CD4-positive, alpha-beta T cell (primary cell): ENCODE measurements around the gene KANSL1. TPM values are rescaled to one million over a fixed set of nuclear protein-coding genes. Genes with fewer than 3 reads are reported as not detected.

ENCODE experiments used
- ATAC-seq: fragments of 200-7000 bp; cut with Tn5 transposase; one replicate; pipeline ENCODE4 v1.10.0; 2022; ENCODE audit warnings: mild to moderate bottlenecking; ENCODE audit not compliant: poor library complexity
- CTCF ChIA-PET: fragments of 350-600 bp; sonication (Branson Sonifier 250); formaldehyde crosslinking; loops from one replicate; lab custom pipeline; 2021; ENCODE audit warnings: antibody characterized with exemption, inconsistent platforms; lab: Charles Lee
- POLR2A ChIA-PET: fragments of 350-600 bp; sonication (Branson Sonifier 250); formaldehyde crosslinking; loops from one replicate; lab custom pipeline; 2021; ENCODE audit warnings: antibody characterized with exemption, inconsistent platforms; lab: Charles Lee
- DNase-seq, 14 experiments: peaks; one replicate each; pipeline ENCODE4 v3.0.0-alpha.2; 2013 to 2020; ENCODE audit warnings: mixed read lengths in 2 of 14
- H3K27ac ChIP-seq, 2 donors: one replicate each; pipeline versions ENCODE4 v1.5.1 to v1.7.0; 2013; ENCODE audit warnings: low read length in 2 of 2, low read depth in 1 of 2, mild to moderate bottlenecking in 1 of 2
- H3K27me3 ChIP-seq, 2 experiments: 1 replicate in 1 of 2; 2 replicates in 1 of 2; pipeline versions ENCODE4 v1.6.1 to v1.7.0; 2013; ENCODE audit warnings: low read length in 2 of 2, control low read depth in 1 of 2, mild to moderate bottlenecking in 1 of 2, moderate library complexity in 1 of 2; ENCODE audit not compliant: insufficient read depth in 2 of 2, control insufficient read depth in 1 of 2
- H3K36me3 ChIP-seq: one replicate; pipeline ENCODE4 v1.6.1; 2013; ENCODE audit warnings: low read length, control low read depth; ENCODE audit not compliant: insufficient read depth
- H3K4me1 ChIP-seq: one replicate; pipeline ENCODE4 v1.6.1; 2013; ENCODE audit warnings: low read length, control low read depth; ENCODE audit not compliant: insufficient read depth
- H3K4me3 ChIP-seq: one replicate; pipeline ENCODE4 v1.5.1; 2013; ENCODE audit warnings: mild to moderate bottlenecking, low read length, moderate library complexity
- H3K9me3 ChIP-seq, 2 experiments: 1 replicate in 1 of 2; 2 replicates in 1 of 2; pipeline versions ENCODE4 v1.6.1 to v1.7.0; 2013; ENCODE audit warnings: low read length in 2 of 2, mild to moderate bottlenecking in 2 of 2, control low read depth in 1 of 2, moderate library complexity in 1 of 2; ENCODE audit not compliant: control insufficient read depth in 1 of 2, insufficient read depth in 1 of 2
- H3K27ac Mint-ChIP-seq: one replicate; pipeline ENCODE4 v1.8.0; 2020; ENCODE audit warnings: mixed read lengths
- H3K27me3 Mint-ChIP-seq: one replicate; pipeline ENCODE4 v1.8.0; 2021; ENCODE audit warnings: mixed read lengths
- H3K36me3 Mint-ChIP-seq: one replicate; pipeline ENCODE4 v1.8.0; 2021; ENCODE audit warnings: low read depth, mixed read lengths
- H3K4me1 Mint-ChIP-seq: one replicate; pipeline ENCODE4 v1.8.0; 2021; ENCODE audit warnings: low read depth, mixed read lengths
- H3K4me3 Mint-ChIP-seq: one replicate; pipeline ENCODE4 v1.8.0; 2020; ENCODE audit warnings: mild to moderate bottlenecking, mixed read lengths
- H3K9me3 Mint-ChIP-seq: one replicate; pipeline ENCODE4 v1.8.0; 2020; ENCODE audit warnings: mixed read lengths
- intact Hi-C, 2 experiments: fragments of 100-400 bp; cut with DNase I in 1 of 2; cut with micrococcal nuclease in 1 of 2; formaldehyde crosslinking; loops; one replicate each; pipeline versions ENCODE4 v1.15.1 to v1.9.0; 2023 to 2025; cut with DNase I, micrococcal nuclease
- total RNA-seq, 174 experiments: library from RNA in 2 of 174; stranded (reverse) in 2 of 174; gene quantifications; one replicate each; pipeline ENCODE4 v1.2.3 and lab custom pipeline; 2021 to 2026
- TF ChIP-seq, protein P1 (sequence below): fragments of 200-600 bp; IDR thresholded peaks from one replicate; pipeline ENCODE4 v1.8.0; 2022; ENCODE audit warnings: antibody characterized with exemption, mild to moderate bottlenecking

KANSL1 gene
- total RNA-seq, 2 experiments from 2014 or later, result 122 to 125 TPM

DNA sequence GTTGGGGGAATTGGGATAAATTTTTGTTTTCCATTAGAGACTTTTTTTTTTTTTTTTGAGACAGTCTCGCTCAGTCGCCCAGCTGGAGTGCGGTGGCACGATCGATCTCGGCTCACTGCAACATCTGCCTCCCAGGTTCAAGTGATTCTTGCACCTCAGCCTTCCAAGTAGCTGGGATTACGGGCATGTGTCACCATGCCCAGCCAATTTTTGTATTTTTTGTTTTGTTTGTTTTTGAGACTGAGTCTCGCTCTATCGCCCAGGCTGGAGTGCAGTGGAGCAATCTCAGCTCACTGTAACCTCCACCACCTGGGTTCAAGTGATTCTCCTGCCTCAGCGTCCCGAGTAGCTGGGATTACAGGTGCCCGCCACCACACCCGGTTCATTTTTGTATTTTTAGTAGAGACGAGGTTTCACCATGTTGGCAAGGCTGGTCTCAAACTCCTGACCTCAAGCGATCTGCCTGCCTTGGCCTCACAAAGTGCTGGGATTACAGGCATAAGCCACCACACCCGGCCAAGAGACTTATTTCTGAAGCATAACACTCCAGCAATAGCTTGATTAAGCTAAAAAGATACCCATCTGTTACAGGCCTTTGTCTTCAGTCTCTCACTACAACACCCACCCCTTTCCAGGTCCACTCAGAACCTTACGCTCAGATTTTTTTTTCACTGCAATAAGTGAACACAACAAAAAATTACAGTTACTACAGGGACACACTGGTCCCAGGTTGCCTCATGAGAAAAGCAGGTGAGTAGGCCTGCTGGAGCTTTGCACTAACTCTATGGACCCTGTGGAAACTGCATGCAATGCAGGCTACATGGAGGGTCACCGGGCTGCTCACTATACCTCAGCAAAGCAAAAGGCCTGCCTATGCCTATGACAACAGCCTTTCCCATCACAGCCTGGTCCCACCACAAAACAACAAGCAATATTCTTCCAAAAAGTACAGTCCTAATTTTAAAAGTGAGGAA lies 34.6 kb downstream of the KANSL1 start:
- Mint-ChIP-seq H3K4me3 (peak overlapping the region; percentile 64), H3K36me3 (peaks cover 15% of the 10 kb centered on the region), H3K27me3 (no peaks in the 10 kb centered on the region), H3K27ac (peak overlapping the region; percentile 50), H3K9me3 (no peaks in the 10 kb centered on the region), H3K4me1 (peaks cover 88% of the 10 kb centered on the region)
- H3K27ac ChIP-seq, result no peak overlapping the region
- no peaks in the 10 kb centered on the region for H3K9me3 ChIP-seq
- DNase-seq (no peak), ATAC-seq (no peak)
- H3K4me1 ChIP-seq, result peaks cover 61% of the 10 kb centered on the region
- TF ChIP-seq, protein P1, sequence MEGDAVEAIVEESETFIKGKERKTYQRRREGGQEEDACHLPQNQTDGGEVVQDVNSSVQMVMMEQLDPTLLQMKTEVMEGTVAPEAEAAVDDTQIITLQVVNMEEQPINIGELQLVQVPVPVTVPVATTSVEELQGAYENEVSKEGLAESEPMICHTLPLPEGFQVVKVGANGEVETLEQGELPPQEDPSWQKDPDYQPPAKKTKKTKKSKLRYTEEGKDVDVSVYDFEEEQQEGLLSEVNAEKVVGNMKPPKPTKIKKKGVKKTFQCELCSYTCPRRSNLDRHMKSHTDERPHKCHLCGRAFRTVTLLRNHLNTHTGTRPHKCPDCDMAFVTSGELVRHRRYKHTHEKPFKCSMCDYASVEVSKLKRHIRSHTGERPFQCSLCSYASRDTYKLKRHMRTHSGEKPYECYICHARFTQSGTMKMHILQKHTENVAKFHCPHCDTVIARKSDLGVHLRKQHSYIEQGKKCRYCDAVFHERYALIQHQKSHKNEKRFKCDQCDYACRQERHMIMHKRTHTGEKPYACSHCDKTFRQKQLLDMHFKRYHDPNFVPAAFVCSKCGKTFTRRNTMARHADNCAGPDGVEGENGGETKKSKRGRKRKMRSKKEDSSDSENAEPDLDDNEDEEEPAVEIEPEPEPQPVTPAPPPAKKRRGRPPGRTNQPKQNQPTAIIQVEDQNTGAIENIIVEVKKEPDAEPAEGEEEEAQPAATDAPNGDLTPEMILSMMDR, result no peak
- CTCF ChIA-PET, result interaction anchor here (1.4 to 7.6 kb wide), 2 partner anchors 22 to 35 kb away, joined by 4 to 35 read pairs; partner anchors contain the start of gene KANSL1
- intact Hi-C loops, result loop anchor here (5.0 kb wide), 2 partner anchors 34 to 36 kb away; partner anchors contain the start of gene KANSL1 (in 1 of the 2)
- no peaks in the 10 kb centered on the region for H3K27me3 ChIP-seq
- no peak overlapping the region for H3K4me3 ChIP-seq
- H3K36me3 ChIP-seq, result peaks cover 5% of the 10 kb centered on the region
- POLR2A ChIA-PET, result no interaction called here

DNA sequence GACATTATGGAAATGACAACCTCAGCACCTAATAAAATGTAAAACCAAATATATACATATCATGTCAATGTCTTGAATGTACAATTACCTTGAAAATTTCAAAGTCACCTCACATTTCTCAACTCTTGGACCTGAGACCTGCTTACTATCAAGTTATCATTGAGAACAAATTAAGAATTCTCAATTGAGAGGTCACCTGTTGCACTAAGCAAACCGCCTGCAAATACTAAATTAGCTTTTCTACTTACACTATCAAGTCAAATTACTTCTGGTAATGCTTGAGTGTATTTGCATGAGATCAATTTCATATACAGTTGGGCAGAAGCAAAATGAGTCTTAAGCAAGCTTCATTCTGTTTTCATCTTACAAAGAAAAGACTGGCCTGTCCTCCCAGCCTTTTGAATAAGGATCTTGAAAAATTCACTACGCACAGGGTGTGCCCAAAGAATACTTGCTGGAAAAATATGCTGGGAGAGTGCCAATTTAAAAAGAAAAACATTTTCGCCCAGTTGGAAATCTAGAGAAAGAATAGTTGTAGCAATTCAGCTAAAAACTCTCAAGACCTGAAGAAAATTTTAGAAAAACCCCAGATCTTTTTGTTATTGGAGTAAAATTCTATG lies 35.7 kb downstream of the KANSL1 start:
- Histone ChIP-seq H3K4me1 (peaks cover 54% of the 10 kb centered on the region), H3K9me3 (no peaks in the 10 kb centered on the region), H3K27me3 (no peaks in the 10 kb centered on the region), H3K4me3 (no peak overlapping the region), H3K36me3 (peaks cover 5% of the 10 kb centered on the region), H3K27ac (no peak overlapping the region)
- ChIA-PET POLR2A (interaction anchor here (0.5 to 0.6 kb wide), 2 partner anchors 20 to 113 kb away, joined by 3 read pairs; no protein-coding TSS in a partner anchor), CTCF (interaction anchor here (0.9 to 7.6 kb wide), 3 partner anchors 14 to 36 kb away, joined by 3 to 35 read pairs (median 4); partner anchors contain the start of gene KANSL1)
- DNase-seq (no peak), ATAC-seq (no peak)
- Mint-ChIP-seq H3K27ac (peak overlapping the region; percentile 66), H3K4me3 (peak overlapping the region; percentile 32), H3K27me3 (no peaks in the 10 kb centered on the region), H3K9me3 (no peaks in the 10 kb centered on the region), H3K4me1 (peaks cover 88% of the 10 kb centered on the region), H3K36me3 (peaks cover 10% of the 10 kb centered on the region)
- intact Hi-C loops, result loop anchor here (5.0 kb wide), 2 partner anchors 35 kb away; partner anchors contain the start of gene KANSL1 (in 1 of the 2)
- TF ChIP-seq, protein P1, result no peak

DNA sequence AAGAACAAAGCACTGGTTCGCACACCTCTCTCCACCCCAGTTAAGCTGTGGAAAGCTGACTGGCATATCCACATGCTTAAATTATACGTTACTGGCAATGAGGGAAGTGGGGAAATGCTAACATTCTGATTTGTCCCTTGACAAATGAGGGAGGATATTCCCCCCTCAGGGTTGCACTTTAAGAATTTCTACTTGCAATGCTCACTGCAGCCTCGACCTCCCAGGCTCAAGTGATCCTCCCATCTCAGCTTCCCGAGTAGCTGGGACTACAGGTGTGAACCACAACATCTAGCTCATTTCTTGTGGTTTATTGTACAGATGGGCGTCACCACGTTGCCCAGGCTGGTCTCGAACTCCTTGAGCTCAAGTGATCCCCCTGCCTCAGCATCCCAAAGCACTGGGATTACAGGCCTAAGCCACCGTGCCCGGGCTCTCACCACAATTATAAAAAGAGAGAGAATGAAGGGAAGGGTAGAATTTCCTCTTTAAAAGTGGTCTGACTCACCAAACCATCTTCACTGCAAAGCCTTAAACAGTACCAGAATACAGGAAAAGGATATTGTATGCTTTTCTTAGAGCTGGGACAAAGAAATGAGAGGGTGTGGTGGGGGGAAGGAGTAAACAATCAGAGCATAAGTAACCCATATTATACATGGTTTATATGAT lies 38.9 kb downstream of the KANSL1 start:
- H3K4me1 Mint-ChIP-seq, result peaks cover 89% of the 10 kb centered on the region
- peak; percentile 69 for ATAC-seq
- peaks cover 51% of the 10 kb centered on the region for H3K4me1 ChIP-seq
- H3K27ac Mint-ChIP-seq, result peak overlapping the region; percentile 76
- H3K36me3 ChIP-seq, result no peaks in the 10 kb centered on the region
- peak overlapping the region; percentile 72 for H3K4me3 Mint-ChIP-seq
- no peaks in the 10 kb centered on the region for H3K9me3 ChIP-seq
- POLR2A ChIA-PET, result interaction anchor here (0.8 to 2.4 kb wide), 6 partner anchors 8 to 39 kb away, joined by 3 to 10 read pairs (median 3); partner anchors contain the start of gene KANSL1
- H3K27ac ChIP-seq, result peak overlapping the region in 1 of 2 donors; percentile 9
- H3K36me3 Mint-ChIP-seq, result peaks cover 4% of the 10 kb centered on the region
- no peak overlapping the region for H3K4me3 ChIP-seq
- H3K27me3 Mint-ChIP-seq, result no peaks in the 10 kb centered on the region
- CTCF ChIA-PET, result interaction anchor here (0.8 to 7.6 kb wide), 8 partner anchors 9 to 39 kb away, joined by 3 to 35 read pairs (median 6); partner anchors contain the start of gene KANSL1
- intact Hi-C loops, result loop anchor here in 1 of 2 experiments (5.0 kb wide), 1 partner anchor 37 kb away; no protein-coding TSS in a partner anchor
- no peaks in the 10 kb centered on the region for H3K9me3 Mint-ChIP-seq
- peak in 5 of 14 experiments; percentile 11 to 61 (median 36) for DNase-seq
- no peaks in the 10 kb centered on the region for H3K27me3 ChIP-seq
- TF ChIP-seq, protein P1, result no peak
